Measurements from ENCODE around the gene GPR35. TPM values are rescaled to one million over a fixed set of nuclear protein-coding genes. Genes with fewer than 3 reads are reported as not detected.

GPR35 gene
- total RNA-seq, 1 experiment from 2014 or later, result 2.7 TPM

DNA sequence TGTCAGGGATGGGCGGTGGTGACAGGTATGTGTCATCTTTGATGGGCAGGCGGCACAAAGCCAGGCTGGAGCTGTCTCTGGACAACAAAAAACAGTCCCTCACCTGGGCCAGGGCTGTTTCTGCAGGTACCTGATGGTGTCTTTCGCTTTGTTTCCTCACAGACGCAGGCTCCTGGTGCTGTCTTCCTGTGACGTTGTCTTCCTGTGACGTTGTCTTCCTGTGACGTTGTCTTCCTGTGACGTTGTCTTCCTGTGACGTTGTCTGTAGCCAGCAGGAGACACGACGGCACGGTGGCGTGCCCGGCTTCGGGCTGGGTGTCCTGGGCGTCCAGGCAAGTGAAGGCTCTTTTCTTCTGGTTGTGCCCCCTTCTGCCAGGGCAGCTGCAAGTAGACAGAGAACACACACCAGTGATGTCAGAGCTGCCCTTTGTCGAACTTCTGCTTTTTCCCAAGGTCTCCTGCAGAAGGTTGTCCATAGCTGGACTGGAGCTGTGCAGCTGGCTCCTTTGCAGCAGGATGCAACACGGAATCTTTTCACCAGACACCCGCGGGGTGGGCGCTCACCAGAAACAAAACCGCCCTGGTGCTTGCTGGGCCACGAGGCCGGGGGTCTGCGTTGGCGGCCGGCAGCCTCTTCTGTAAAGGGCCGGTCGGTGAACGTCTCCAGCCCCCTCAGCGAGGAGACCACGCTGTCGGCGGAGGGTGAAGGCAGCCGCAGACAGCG, 21.1 kb downstream of the GPR35 start:
- no peak for DNase-seq (ENCODE audit: low spot score)
- no peaks in the 10 kb centered on the region for H3K36me3 ChIP-seq (ENCODE audit: insufficient read depth, low read length, poor library complexity, severe bottlenecking)
- no peaks in the 10 kb centered on the region for H3K9me3 ChIP-seq (ENCODE audit: low read depth, low read length, poor library complexity, severe bottlenecking)
- H3K27ac ChIP-seq (ENCODE audit: low read depth, low read length, poor library complexity, severe bottlenecking), result no peak overlapping the region
- H3K4me1 ChIP-seq (ENCODE audit: insufficient read depth, low read length, poor library complexity, severe bottlenecking), result no peaks in the 10 kb centered on the region
- intact Hi-C loops (cut with micrococcal nuclease; ENCODE audit: unreplicated experiment), result no loop called here
- CTCF ChIA-PET, result interaction anchor here (0.5 kb wide), 1 partner anchor 19 kb away, joined by 12 read pairs; no protein-coding TSS in a partner anchor
- POLR2A ChIA-PET (ENCODE audit: low non-redundant PET), result no interaction called here
- no peak for TF ChIP-seq EZH2 (IDR thresholded peaks at IDR 0.05; ENCODE audit: borderline replicate concordance, low read depth, low read length, poor library complexity, severe bottlenecking)
- TF ChIP-seq, protein P1, sequence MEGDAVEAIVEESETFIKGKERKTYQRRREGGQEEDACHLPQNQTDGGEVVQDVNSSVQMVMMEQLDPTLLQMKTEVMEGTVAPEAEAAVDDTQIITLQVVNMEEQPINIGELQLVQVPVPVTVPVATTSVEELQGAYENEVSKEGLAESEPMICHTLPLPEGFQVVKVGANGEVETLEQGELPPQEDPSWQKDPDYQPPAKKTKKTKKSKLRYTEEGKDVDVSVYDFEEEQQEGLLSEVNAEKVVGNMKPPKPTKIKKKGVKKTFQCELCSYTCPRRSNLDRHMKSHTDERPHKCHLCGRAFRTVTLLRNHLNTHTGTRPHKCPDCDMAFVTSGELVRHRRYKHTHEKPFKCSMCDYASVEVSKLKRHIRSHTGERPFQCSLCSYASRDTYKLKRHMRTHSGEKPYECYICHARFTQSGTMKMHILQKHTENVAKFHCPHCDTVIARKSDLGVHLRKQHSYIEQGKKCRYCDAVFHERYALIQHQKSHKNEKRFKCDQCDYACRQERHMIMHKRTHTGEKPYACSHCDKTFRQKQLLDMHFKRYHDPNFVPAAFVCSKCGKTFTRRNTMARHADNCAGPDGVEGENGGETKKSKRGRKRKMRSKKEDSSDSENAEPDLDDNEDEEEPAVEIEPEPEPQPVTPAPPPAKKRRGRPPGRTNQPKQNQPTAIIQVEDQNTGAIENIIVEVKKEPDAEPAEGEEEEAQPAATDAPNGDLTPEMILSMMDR (conservative IDR thresholded peaks at IDR 0.05; ENCODE audit: low read depth, low read length), result no peak
- H3K27me3 ChIP-seq (replicated peaks; ENCODE audit: insufficient read depth, low read depth, low read length, poor library complexity), result peaks cover 68% of the 10 kb centered on the region
- H3K4me3 ChIP-seq (ENCODE audit: low read depth, low read length, poor library complexity, severe bottlenecking), result no peak overlapping the region
- BruUV-seq (replicated peaks), result no TSS peak

DNA sequence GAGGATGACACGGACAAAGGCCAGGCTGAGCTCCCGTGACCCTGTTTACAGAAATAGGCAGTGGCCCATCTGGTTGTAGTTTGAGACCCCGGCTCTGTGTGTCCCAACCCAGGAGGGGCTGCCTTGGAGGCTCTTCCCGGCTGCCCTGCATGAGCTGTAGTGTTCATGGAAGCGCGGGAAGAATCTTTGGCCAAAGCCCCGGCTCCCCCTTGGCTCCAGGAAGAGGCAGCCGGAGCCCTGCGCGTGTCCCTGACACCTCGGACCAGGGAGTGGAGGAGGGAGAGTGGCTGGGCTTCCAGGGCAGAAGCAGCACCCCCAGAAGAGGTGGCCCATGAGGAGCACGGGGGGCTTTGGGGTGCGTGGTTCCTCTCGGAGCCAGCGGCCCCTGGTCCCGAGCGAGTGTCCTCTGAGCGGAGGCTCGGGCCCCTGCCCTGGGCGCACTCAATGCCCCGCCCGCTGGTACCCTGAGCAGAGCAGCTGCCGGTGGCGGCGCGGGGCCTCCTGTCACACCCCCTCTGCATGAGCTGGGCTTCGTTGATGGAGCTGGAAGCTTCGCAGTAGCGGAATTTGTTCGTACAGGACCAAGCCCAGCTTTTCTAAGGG, 21.7 kb downstream of the GPR35 start:
- H3K4me3 ChIP-seq (ENCODE audit: low read depth, low read length, poor library complexity, severe bottlenecking), result no peak overlapping the region
- ChIA-PET CTCF (interaction anchor here (0.5 kb wide), 1 partner anchor 20 kb away, joined by 12 read pairs; no protein-coding TSS in a partner anchor), POLR2A (ENCODE audit: low non-redundant PET) (no interaction called here)
- no peak for DNase-seq (ENCODE audit: low spot score)
- intact Hi-C loops (cut with micrococcal nuclease; ENCODE audit: unreplicated experiment), result no loop called here
- peaks cover 74% of the 10 kb centered on the region for H3K27me3 ChIP-seq (replicated peaks; ENCODE audit: insufficient read depth, low read depth, low read length, poor library complexity)
- no peaks in the 10 kb centered on the region for H3K4me1 ChIP-seq (ENCODE audit: insufficient read depth, low read length, poor library complexity, severe bottlenecking)
- no peaks in the 10 kb centered on the region for H3K36me3 ChIP-seq (ENCODE audit: insufficient read depth, low read length, poor library complexity, severe bottlenecking)
- H3K27ac ChIP-seq (ENCODE audit: low read depth, low read length, poor library complexity, severe bottlenecking), result no peak overlapping the region
- no TSS peak for BruUV-seq (replicated peaks)
- no peaks in the 10 kb centered on the region for H3K9me3 ChIP-seq (ENCODE audit: low read depth, low read length, poor library complexity, severe bottlenecking)
- TF ChIP-seq EZH2 (IDR thresholded peaks at IDR 0.05; ENCODE audit: borderline replicate concordance, low read depth, low read length, poor library complexity, severe bottlenecking), result no peak
- TF ChIP-seq, protein P1 (conservative IDR thresholded peaks at IDR 0.05; ENCODE audit: low read depth, low read length), result no peak

DNA sequence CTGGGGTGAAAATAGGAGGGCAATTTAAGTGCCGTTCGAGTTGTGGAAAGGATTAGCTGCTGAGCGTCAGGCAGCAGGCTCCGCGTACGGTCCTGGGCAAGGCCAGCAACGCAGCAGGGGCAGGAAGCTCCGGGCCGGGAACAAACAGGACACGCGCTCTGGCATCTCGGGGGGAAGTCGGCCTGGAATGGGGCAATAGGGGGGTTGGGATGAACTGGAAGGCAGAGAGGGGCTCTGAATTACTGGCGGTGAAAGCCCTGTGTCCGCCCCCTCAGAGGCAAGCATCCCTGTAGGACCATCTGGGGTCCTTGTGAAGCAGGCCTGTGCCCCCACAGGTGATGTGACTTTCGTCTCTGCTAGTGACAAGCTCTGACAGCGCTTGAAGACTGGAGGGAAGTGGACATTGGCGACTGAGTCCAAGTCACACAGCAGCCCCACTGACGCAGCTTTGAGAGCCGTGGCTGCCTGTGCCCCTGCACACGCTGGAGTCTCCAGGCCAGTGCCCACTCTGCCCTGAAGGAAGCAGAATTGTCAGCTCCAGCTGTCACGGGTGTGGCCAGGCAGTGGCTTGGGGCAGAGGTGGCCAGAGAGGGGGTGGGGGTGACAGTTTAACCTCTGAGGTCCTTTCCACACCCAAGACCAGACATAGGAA, 22.3 kb downstream of the GPR35 start:
- Histone ChIP-seq H3K9me3 (ENCODE audit: low read depth, low read length, poor library complexity, severe bottlenecking) (no peaks in the 10 kb centered on the region), H3K36me3 (ENCODE audit: insufficient read depth, low read length, poor library complexity, severe bottlenecking) (no peaks in the 10 kb centered on the region), H3K4me3 (ENCODE audit: low read depth, low read length, poor library complexity, severe bottlenecking) (no peak overlapping the region), H3K4me1 (ENCODE audit: insufficient read depth, low read length, poor library complexity, severe bottlenecking) (no peaks in the 10 kb centered on the region), H3K27ac (ENCODE audit: low read depth, low read length, poor library complexity, severe bottlenecking) (no peak overlapping the region), H3K27me3 (replicated peaks; ENCODE audit: insufficient read depth, low read depth, low read length, poor library complexity) (peaks cover 81% of the 10 kb centered on the region)
- POLR2A ChIA-PET (ENCODE audit: low non-redundant PET), result no interaction called here
- intact Hi-C loops (cut with micrococcal nuclease; ENCODE audit: unreplicated experiment), result no loop called here
- DNase-seq (ENCODE audit: low spot score), result no peak
- CTCF ChIA-PET, result no interaction called here
- BruUV-seq (replicated peaks), result no TSS peak
- TF ChIP-seq, protein P1 (conservative IDR thresholded peaks at IDR 0.05; ENCODE audit: low read depth, low read length), result no peak
- no peak for TF ChIP-seq EZH2 (IDR thresholded peaks at IDR 0.05; ENCODE audit: borderline replicate concordance, low read depth, low read length, poor library complexity, severe bottlenecking)
